MCF 10A (cell line): ENCODE data around the gene CACNB4. TPM values are rescaled to one million over a fixed set of nuclear protein-coding genes. Genes with fewer than 3 reads are reported as not detected.

Source experiments
- BruUV-seq: library from RNA; stranded (reverse); fragments of 400-500 nt; replicated peaks from 2 replicates; lab custom pipeline; 2021; lab: Mats Ljungman, UMichigan
- CTCF ChIA-PET: fragments of 300-600 bp; sonication (Branson Sonifier 250); formaldehyde crosslinking; extraction: SDS; loops from one replicate; lab custom pipeline; 2021; ENCODE audit warnings: antibody characterized with exemption, inconsistent platforms; lab: Yijun Ruan, JAX
- POLR2A ChIA-PET: fragments of 300-600, 350-650 bp; sonication (Branson Sonifier 250); formaldehyde crosslinking; extraction: SDS; loops from one replicate; lab custom pipeline; 2020; ENCODE audit warnings: antibody characterized with exemption, inconsistent platforms; lab: Yijun Ruan, JAX
- DNase-seq: peaks from one replicate; pipeline ENCODE4 v3.0.0-alpha.2; 2018; ENCODE audit not compliant: unreplicated experiment
- H3K27ac Mint-ChIP-seq: one replicate; pipeline ENCODE4 v1.8.0; 2022; ENCODE audit warnings: mild to moderate bottlenecking, low read depth, mixed read lengths; ENCODE audit not compliant: unreplicated experiment
- H3K27me3 Mint-ChIP-seq: one replicate; pipeline ENCODE4 v1.8.0; 2022; ENCODE audit warnings: mixed read lengths; ENCODE audit not compliant: insufficient read depth, unreplicated experiment
- H3K36me3 Mint-ChIP-seq: one replicate; pipeline ENCODE4 v1.8.0; 2022; ENCODE audit warnings: mild to moderate bottlenecking, moderate library complexity, mixed read lengths; ENCODE audit not compliant: insufficient read depth, unreplicated experiment
- H3K4me1 Mint-ChIP-seq: one replicate; pipeline ENCODE4 v1.8.0; 2022; ENCODE audit warnings: mixed read lengths; ENCODE audit not compliant: insufficient read depth, unreplicated experiment
- H3K4me3 Mint-ChIP-seq: one replicate; pipeline ENCODE4 v1.8.0; 2022; ENCODE audit warnings: mild to moderate bottlenecking, moderate library complexity, mixed read lengths; ENCODE audit not compliant: unreplicated experiment
- H3K9me3 Mint-ChIP-seq: one replicate; pipeline ENCODE4 v1.8.0; 2022; ENCODE audit warnings: mixed read lengths; ENCODE audit not compliant: unreplicated experiment
- CTCF ChIP-seq: fragments of 200-600 bp; IDR thresholded peaks from one replicate; pipeline ENCODE4 v1.8.0; 2022; ENCODE audit warnings: antibody characterized with exemption, mild to moderate bottlenecking; ENCODE audit not compliant: unreplicated experiment
- intact Hi-C: fragments of 100-400 bp; cut with micrococcal nuclease; formaldehyde crosslinking; loops from 2 replicates; pipeline ENCODE4 v1.14.1; 2022
- total RNA-seq: library from RNA; stranded (reverse); gene quantifications from 2 replicates; pipeline ENCODE4 v1.2.3, GENCODE V29; 2022

The CACNB4 gene
- total RNA-seq, 1 experiment from 2014 or later: 0.49 TPM

GRCh38 chr2:152047824-152048471, 50.9 kb downstream of the CACNB4 start:
- Mint-ChIP-seq H3K4me3 (no peak overlapping the region), H3K9me3 (no peaks in the 10 kb centered on the region), H3K4me1 (no peaks in the 10 kb centered on the region), H3K36me3 (no peaks in the 10 kb centered on the region), H3K27ac (no peak overlapping the region), H3K27me3 (peaks cover 47% of the 10 kb centered on the region)
- ChIA-PET CTCF (interaction anchor here (0.5 to 6.9 kb wide), 6 partner anchors 10 to 659 kb away, joined by 3 to 47 read pairs (median 4); no protein-coding TSS in a partner anchor), POLR2A (interaction anchor here (0.8 kb wide), 1 partner anchor 23 kb away, joined by 3 read pairs; no protein-coding TSS in a partner anchor)
- intact Hi-C loops: no loop called here
- peak; percentile 44 for TF ChIP-seq CTCF
- DNase-seq: peak; percentile 42
- BruUV-seq: no TSS peak

GRCh38 chr2:152046940-152047339, 51.9 kb downstream of the CACNB4 start:
- H3K27me3 Mint-ChIP-seq: peaks cover 47% of the 10 kb centered on the region
- intact Hi-C loops: no loop called here
- no peak for TF ChIP-seq CTCF
- H3K4me1 Mint-ChIP-seq: no peaks in the 10 kb centered on the region
- H3K27ac Mint-ChIP-seq: no peak overlapping the region
- no peaks in the 10 kb centered on the region for H3K9me3 Mint-ChIP-seq
- CTCF ChIA-PET: interaction anchor here (0.6 to 6.9 kb wide), 5 partner anchors 9 to 142 kb away, joined by 3 to 47 read pairs (median 4); no protein-coding TSS in a partner anchor
- POLR2A ChIA-PET: interaction anchor here (0.7 to 1.9 kb wide), 3 partner anchors 16 to 142 kb away, joined by 3 to 6 read pairs (median 3); no protein-coding TSS in a partner anchor
- H3K4me3 Mint-ChIP-seq: no peak overlapping the region
- no TSS peak for BruUV-seq
- H3K36me3 Mint-ChIP-seq: no peaks in the 10 kb centered on the region
- DNase-seq: no peak

- Mint-ChIP-seq H3K9me3 (no peaks in the 10 kb centered on the region), H3K27ac (no peak overlapping the region), H3K36me3 (no peaks in the 10 kb centered on the region), H3K4me1 (no peaks in the 10 kb centered on the region), H3K4me3 (no peak overlapping the region), H3K27me3 (peaks cover 19% of the 10 kb centered on the region)
- intact Hi-C loops: no loop called here
- BruUV-seq: no TSS peak
- ChIA-PET CTCF (interaction anchor here (0.6 kb wide), 1 partner anchor 240 kb away, joined by 4 read pairs; no protein-coding TSS in a partner anchor), POLR2A (no interaction called here)
- no peak for TF ChIP-seq CTCF
- no peak for DNase-seq
Measured at GRCh38 chr2:152042636-152043615, 55.9 kb downstream of the CACNB4 start.
